ENCODE measurements around the gene UBE2V1. TPM values are rescaled to one million over a fixed set of nuclear protein-coding genes. Genes with fewer than 3 reads are reported as not detected.

Gene UBE2V1
- total RNA-seq, 1 donor from 2014 or later = 77.1 TPM

DNA sequence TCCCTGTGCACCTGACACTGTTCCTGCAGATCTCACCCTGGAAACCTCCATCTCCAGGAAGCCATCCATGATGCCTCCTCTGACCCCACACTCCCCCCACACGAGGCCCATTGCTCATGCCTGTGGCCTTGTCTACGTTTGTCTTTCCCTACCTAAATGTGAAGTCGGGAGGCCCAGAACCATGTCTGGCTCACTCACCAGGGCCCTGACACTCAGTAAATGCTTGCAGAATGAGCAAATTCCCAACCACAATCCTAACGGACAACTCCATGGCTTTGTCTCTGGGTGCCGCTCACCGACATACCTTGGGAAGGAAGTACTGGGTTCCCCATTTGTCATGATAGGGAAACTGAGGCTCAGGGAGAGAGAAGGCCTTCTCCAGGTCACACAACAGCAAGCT is 33.3 kb upstream of the UBE2V1 start:
- no peak overlapping the region for H3K4me3 ChIP-seq

GRCh38 chr20:50145566-50145965 is 32.6 kb upstream of the UBE2V1 start:
- H3K27ac ChIP-seq (replicated peaks) = peak overlapping the region; percentile 75
- H3K4me1 ChIP-seq = peaks cover 100% of the 10 kb centered on the region
- H3K4me3 ChIP-seq = no peak overlapping the region
- no peak for DNase-seq
- H3K27me3 ChIP-seq (ENCODE audit: low read depth) = no peaks in the 10 kb centered on the region
- H3K9me3 ChIP-seq (replicated peaks) = no peaks in the 10 kb centered on the region
- intact Hi-C loops (cut with micrococcal nuclease) = no loop called here
- TF ChIP-seq, protein P1, sequence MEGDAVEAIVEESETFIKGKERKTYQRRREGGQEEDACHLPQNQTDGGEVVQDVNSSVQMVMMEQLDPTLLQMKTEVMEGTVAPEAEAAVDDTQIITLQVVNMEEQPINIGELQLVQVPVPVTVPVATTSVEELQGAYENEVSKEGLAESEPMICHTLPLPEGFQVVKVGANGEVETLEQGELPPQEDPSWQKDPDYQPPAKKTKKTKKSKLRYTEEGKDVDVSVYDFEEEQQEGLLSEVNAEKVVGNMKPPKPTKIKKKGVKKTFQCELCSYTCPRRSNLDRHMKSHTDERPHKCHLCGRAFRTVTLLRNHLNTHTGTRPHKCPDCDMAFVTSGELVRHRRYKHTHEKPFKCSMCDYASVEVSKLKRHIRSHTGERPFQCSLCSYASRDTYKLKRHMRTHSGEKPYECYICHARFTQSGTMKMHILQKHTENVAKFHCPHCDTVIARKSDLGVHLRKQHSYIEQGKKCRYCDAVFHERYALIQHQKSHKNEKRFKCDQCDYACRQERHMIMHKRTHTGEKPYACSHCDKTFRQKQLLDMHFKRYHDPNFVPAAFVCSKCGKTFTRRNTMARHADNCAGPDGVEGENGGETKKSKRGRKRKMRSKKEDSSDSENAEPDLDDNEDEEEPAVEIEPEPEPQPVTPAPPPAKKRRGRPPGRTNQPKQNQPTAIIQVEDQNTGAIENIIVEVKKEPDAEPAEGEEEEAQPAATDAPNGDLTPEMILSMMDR (IDR thresholded peaks at IDR 0.05; ENCODE audit: borderline replicate concordance) = no peak
- peaks cover 13% of the 10 kb centered on the region for H3K36me3 ChIP-seq

More for the DNA sequence above, 33.3 kb upstream of the UBE2V1 start:
- H3K27me3 ChIP-seq (ENCODE audit: low read depth) = no peaks in the 10 kb centered on the region
- DNase-seq = no peak
- intact Hi-C loops (cut with micrococcal nuclease) = no loop called here
- H3K36me3 ChIP-seq = peaks cover 18% of the 10 kb centered on the region
- no peaks in the 10 kb centered on the region for H3K9me3 ChIP-seq (replicated peaks)
- TF ChIP-seq, protein P1 (IDR thresholded peaks at IDR 0.05; ENCODE audit: borderline replicate concordance) = no peak
- peak overlapping the region; percentile 75 for H3K27ac ChIP-seq (replicated peaks)
- peaks cover 100% of the 10 kb centered on the region for H3K4me1 ChIP-seq

GRCh38 chr20:50144362-50144761 is 31.4 kb upstream of the UBE2V1 start:
- H3K27ac ChIP-seq (replicated peaks) = peak overlapping the region; percentile 45
- no peaks in the 10 kb centered on the region for H3K27me3 ChIP-seq (ENCODE audit: low read depth)
- peaks cover 20% of the 10 kb centered on the region for H3K36me3 ChIP-seq
- H3K4me1 ChIP-seq = peaks cover 100% of the 10 kb centered on the region
- H3K9me3 ChIP-seq (replicated peaks) = no peaks in the 10 kb centered on the region
- no peak for DNase-seq
- H3K4me3 ChIP-seq = no peak overlapping the region
- TF ChIP-seq, protein P1 (IDR thresholded peaks at IDR 0.05; ENCODE audit: borderline replicate concordance) = no peak
- intact Hi-C loops (cut with micrococcal nuclease) = no loop called here

GRCh38 chr20:50142812-50143211 is 29.9 kb upstream of the UBE2V1 start:
- H3K27ac ChIP-seq (replicated peaks) = peak overlapping the region; percentile 83
- intact Hi-C loops (cut with micrococcal nuclease) = no loop called here
- no peaks in the 10 kb centered on the region for H3K9me3 ChIP-seq (replicated peaks)
- TF ChIP-seq, protein P1 (IDR thresholded peaks at IDR 0.05; ENCODE audit: borderline replicate concordance) = no peak
- H3K4me3 ChIP-seq = no peak overlapping the region
- H3K36me3 ChIP-seq = peaks cover 20% of the 10 kb centered on the region
- no peak for DNase-seq
- peaks cover 100% of the 10 kb centered on the region for H3K4me1 ChIP-seq
- no peaks in the 10 kb centered on the region for H3K27me3 ChIP-seq (ENCODE audit: low read depth)

- peaks cover 100% of the 10 kb centered on the region for H3K4me1 ChIP-seq
Observed at GRCh38 chr20:50141811-50142561, 29.0 kb upstream of the UBE2V1 start.

More at GRCh38 chr20:50141811-50142561, 29.0 kb upstream of the UBE2V1 start:
- H3K27me3 ChIP-seq (ENCODE audit: low read depth) = no peaks in the 10 kb centered on the region
- no peak overlapping the region for H3K4me3 ChIP-seq
- no peaks in the 10 kb centered on the region for H3K9me3 ChIP-seq (replicated peaks)
- peak overlapping the region; percentile 83 for H3K27ac ChIP-seq (replicated peaks)
- TF ChIP-seq, protein P1 (IDR thresholded peaks at IDR 0.05; ENCODE audit: borderline replicate concordance) = no peak
- intact Hi-C loops (cut with micrococcal nuclease) = no loop called here
- no peak for DNase-seq
- H3K36me3 ChIP-seq = peaks cover 22% of the 10 kb centered on the region

Data from left ventricle myocardium inferior (tissue), 1 donor.